Measurements from ENCODE around the gene OCIAD2. TPM values are rescaled to one million over a fixed set of nuclear protein-coding genes. Genes with fewer than 3 reads are reported as not detected.
A peak's percentile ranks its signal among the peaks of the same experiment; 100 is the strongest.

OCIAD2 gene
- polyA plus RNA-seq, 1 experiment: 55.0 TPM

DNA sequence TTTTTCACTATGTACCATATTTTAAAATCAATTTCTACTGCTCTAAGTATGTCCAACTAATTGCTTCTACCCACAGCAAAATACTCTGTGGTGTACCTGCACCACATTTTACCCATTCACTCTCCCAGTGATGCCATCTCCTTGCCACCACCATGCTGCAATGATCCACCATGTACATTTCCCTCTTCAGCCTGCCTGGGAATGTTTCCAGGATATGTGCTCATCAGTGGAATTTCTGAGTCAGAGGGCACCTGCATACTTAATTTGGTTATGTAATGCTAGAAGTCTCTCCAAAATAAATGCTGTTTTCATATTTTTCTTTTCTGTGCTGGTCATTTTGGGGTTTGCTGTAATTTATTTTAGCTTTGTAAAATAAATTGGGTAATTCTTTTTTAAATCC is 33.2 kb upstream of the OCIAD2 start:
- Histone ChIP-seq H3K27ac (ENCODE audit: low read depth, low read length) (no peak overlapping the region), H3K9me3 (ENCODE audit: control insufficient read depth, insufficient read depth, low read length) (peaks cover 5% of the 10 kb centered on the region; the same call in 1 of the 2 replicates), H3K4me3 (ENCODE audit: low read depth, low read length) (no peak overlapping the region), H3K27me3 (ENCODE audit: control insufficient read depth, insufficient read depth, low read length) (no peaks in the 10 kb centered on the region)
- ChIA-PET CTCF (no interaction called here), POLR2A (no interaction called here)
- TF ChIP-seq, protein P1, sequence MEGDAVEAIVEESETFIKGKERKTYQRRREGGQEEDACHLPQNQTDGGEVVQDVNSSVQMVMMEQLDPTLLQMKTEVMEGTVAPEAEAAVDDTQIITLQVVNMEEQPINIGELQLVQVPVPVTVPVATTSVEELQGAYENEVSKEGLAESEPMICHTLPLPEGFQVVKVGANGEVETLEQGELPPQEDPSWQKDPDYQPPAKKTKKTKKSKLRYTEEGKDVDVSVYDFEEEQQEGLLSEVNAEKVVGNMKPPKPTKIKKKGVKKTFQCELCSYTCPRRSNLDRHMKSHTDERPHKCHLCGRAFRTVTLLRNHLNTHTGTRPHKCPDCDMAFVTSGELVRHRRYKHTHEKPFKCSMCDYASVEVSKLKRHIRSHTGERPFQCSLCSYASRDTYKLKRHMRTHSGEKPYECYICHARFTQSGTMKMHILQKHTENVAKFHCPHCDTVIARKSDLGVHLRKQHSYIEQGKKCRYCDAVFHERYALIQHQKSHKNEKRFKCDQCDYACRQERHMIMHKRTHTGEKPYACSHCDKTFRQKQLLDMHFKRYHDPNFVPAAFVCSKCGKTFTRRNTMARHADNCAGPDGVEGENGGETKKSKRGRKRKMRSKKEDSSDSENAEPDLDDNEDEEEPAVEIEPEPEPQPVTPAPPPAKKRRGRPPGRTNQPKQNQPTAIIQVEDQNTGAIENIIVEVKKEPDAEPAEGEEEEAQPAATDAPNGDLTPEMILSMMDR (IDR thresholded peaks at IDR 0.05; ENCODE audit: low read depth, low read length): no peak
- DNase-seq (ENCODE audit: low read depth, low spot score): peak; percentile 39

DNA sequence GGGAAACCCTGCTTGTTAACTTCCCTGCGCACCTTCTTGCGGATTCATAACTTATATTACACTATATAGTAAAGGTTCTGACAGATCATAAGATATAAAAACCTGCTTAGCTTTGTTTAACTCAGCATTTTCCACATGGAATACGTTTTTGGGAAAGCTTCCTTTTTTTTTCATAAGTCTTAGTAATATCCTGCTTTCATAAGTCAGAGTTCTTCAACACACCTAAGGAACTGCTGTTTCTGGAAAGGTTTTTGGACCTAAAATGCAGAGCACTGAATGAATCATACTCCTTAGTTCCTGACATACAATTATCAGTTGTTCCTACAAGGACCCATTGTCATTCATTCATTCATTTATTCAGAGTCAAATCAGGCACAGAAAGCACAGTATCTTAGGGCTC is 32.3 kb upstream of the OCIAD2 start:
- Histone ChIP-seq H3K27ac (ENCODE audit: low read depth, low read length) (no peak overlapping the region), H3K27me3 (ENCODE audit: control insufficient read depth, insufficient read depth, low read length) (no peaks in the 10 kb centered on the region), H3K4me3 (ENCODE audit: low read depth, low read length) (no peak overlapping the region), H3K9me3 (ENCODE audit: control insufficient read depth, insufficient read depth, low read length) (peaks cover 5% of the 10 kb centered on the region; the same call in 1 of the 2 replicates)
- no peak for DNase-seq (ENCODE audit: low read depth, low spot score)
- TF ChIP-seq, protein P1 (IDR thresholded peaks at IDR 0.05; ENCODE audit: low read depth, low read length): no peak
- CTCF ChIA-PET: interaction anchor here (0.9 kb wide), 1 partner anchor 24 kb away, joined by 3 read pairs; no protein-coding TSS in a partner anchor
- POLR2A ChIA-PET: no interaction called here

GRCh38 chr4:48937033-48937432 is 30.5 kb upstream of the OCIAD2 start:
- Histone ChIP-seq H3K4me3 (ENCODE audit: low read depth, low read length) (no peak overlapping the region), H3K27me3 (ENCODE audit: control insufficient read depth, insufficient read depth, low read length) (no peaks in the 10 kb centered on the region), H3K27ac (ENCODE audit: low read depth, low read length) (no peak overlapping the region), H3K9me3 (ENCODE audit: control insufficient read depth, insufficient read depth, low read length) (peaks cover 5% of the 10 kb centered on the region; the same call in 1 of the 2 replicates)
- CTCF ChIA-PET: no interaction called here
- DNase-seq (ENCODE audit: low read depth, low spot score): no peak
- POLR2A ChIA-PET: no interaction called here
- TF ChIP-seq, protein P1 (IDR thresholded peaks at IDR 0.05; ENCODE audit: low read depth, low read length): no peak

- ChIA-PET POLR2A (no interaction called here), CTCF (interaction anchor here (1.4 kb wide), 1 partner anchor 353 kb away, joined by 3 read pairs; no protein-coding TSS in a partner anchor)
- TF ChIP-seq, protein P1 (IDR thresholded peaks at IDR 0.05; ENCODE audit: low read depth, low read length): no peak
Measured at GRCh38 chr4:48931459-48931858, 24.9 kb upstream of the OCIAD2 start.

DNA sequence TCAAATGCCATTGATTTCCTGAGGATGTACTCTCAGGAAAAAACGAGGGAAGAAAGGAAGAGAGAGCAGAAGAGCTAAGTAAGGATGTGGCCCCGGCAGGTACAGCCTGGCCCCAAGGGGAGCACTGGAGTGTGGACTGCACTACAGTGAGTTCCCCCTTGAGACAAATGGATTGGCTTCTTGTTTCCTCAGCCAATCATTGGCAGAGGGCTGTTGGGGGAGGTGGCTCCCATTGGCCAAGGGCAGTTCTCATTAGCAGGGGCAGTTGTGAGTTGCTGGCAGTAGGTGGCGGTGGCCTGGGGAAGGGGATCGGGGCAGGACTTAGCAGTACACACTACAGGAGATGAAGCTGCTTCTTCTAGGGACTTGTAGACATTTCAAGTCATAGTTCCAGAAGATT is 24.1 kb upstream of the OCIAD2 start:
- Histone ChIP-seq H3K27me3 (ENCODE audit: control insufficient read depth, insufficient read depth, low read length) (no peaks in the 10 kb centered on the region), H3K9me3 (ENCODE audit: control insufficient read depth, insufficient read depth, low read length) (no peaks in the 10 kb centered on the region), H3K27ac (ENCODE audit: low read depth, low read length) (no peak overlapping the region), H3K4me3 (ENCODE audit: low read depth, low read length) (no peak overlapping the region)
- ChIA-PET CTCF (no interaction called here), POLR2A (no interaction called here)
- DNase-seq (ENCODE audit: low read depth, low spot score): no peak
- TF ChIP-seq, protein P1 (IDR thresholded peaks at IDR 0.05; ENCODE audit: low read depth, low read length): no peak

More at GRCh38 chr4:48931459-48931858, 24.9 kb upstream of the OCIAD2 start:
- H3K9me3 ChIP-seq (ENCODE audit: control insufficient read depth, insufficient read depth, low read length): no peaks in the 10 kb centered on the region
- DNase-seq (ENCODE audit: low read depth, low spot score): no peak
- no peak overlapping the region for H3K27ac ChIP-seq (ENCODE audit: low read depth, low read length)
- H3K4me3 ChIP-seq (ENCODE audit: low read depth, low read length): no peak overlapping the region
- no peaks in the 10 kb centered on the region for H3K27me3 ChIP-seq (ENCODE audit: control insufficient read depth, insufficient read depth, low read length)
